Upper lobe of left lung (tissue), 4 donors: ENCODE measurements around the gene KLHL40.

Experiments used
- CTCF ChIP-seq, 6 experiments: fragments of 450-650 bp in 4 of 6; fragments of 200-600 bp in 2 of 6; sonication (generic) in 2 of 6; IDR thresholded peaks; one replicate each; pipeline ENCODE4 v1.5.1; 2016 to 2019; ENCODE audit warnings: antibody characterized with exemption in 6 of 6
- POLR2A ChIP-seq, 4 donors: fragments of 450-650 bp; IDR thresholded peaks; one replicate each; pipeline ENCODE4 v1.5.1; 2016 to 2017; ENCODE audit warnings: antibody characterized with exemption in 4 of 4, mild to moderate bottlenecking in 2 of 4

GRCh38 chr3:42702982-42703694 is 17.8 kb downstream of the KLHL40 start:
- TF ChIP-seq CTCF (IDR thresholded peaks at IDR 0.05), result no peak
- no peak for TF ChIP-seq POLR2A (IDR thresholded peaks at IDR 0.05)
